Thoracic aorta (tissue), 2 donors: ENCODE measurements around the gene LPIN1. TPM values are rescaled to one million over a fixed set of nuclear protein-coding genes. Genes with fewer than 3 reads are reported as not detected.

ENCODE experiments used
- ATAC-seq: fragments of 150-250 bp; one replicate; pipeline ENCODE4 v1.8.0; 2017; ENCODE audit warnings: low read depth; ENCODE audit not compliant: insufficient number of reproducible peaks, low FRiP score
- DNase-seq: peaks from one replicate; pipeline ENCODE4 v3.0.0-alpha.2; 2020; ENCODE audit warnings: low spot score
- H3K27ac ChIP-seq, 2 donors: fragments of 200-600 bp; sonication (generic); 1 replicate in 1 of 2; 2 replicates in 1 of 2; pipeline ENCODE4 v1.5.1; 2016; ENCODE audit warnings: mild to moderate bottlenecking in 2 of 2, moderate library complexity in 2 of 2
- H3K27me3 ChIP-seq: fragments of 200-600 bp; sonication (generic); replicated peaks from 2 replicates; pipeline ENCODE4 v1.6.0; 2016; ENCODE audit warnings: mild to moderate bottlenecking; ENCODE audit not compliant: insufficient read depth
- H3K36me3 ChIP-seq: fragments of 200-600 bp; sonication (generic); one replicate; pipeline ENCODE4 v1.5.1; 2016
- H3K4me1 ChIP-seq, 2 donors: fragments of 200-600 bp; sonication (generic); 1 replicate in 1 of 2; 2 replicates in 1 of 2; pipeline versions ENCODE4 v1.5.1 to v1.6.0; 2016; ENCODE audit warnings: low read depth in 2 of 2, mild to moderate bottlenecking in 1 of 2; ENCODE audit not compliant: control insufficient read depth in 1 of 2
- H3K4me3 ChIP-seq: fragments of 200-600 bp; sonication (generic); 2 replicates; pipeline ENCODE4 v1.5.1; 2016; ENCODE audit warnings: mild to moderate bottlenecking
- H3K9me3 ChIP-seq: fragments of 200-600 bp; sonication (generic); 2 replicates; pipeline ENCODE4 v1.5.1; 2016
- total RNA-seq, 2 donors: library from RNA; depleted of rRNA; stranded (reverse); fragments of >200 nt; gene quantifications; one replicate each; pipeline versions ENCODE4 v1.1.0 to v1.2.3, GENCODE V29; 2016
- TF ChIP-seq, protein P1 (sequence below): fragments of 200-600 bp; sonication (generic); IDR thresholded peaks from one replicate; pipeline ENCODE4 v1.5.1; 2019; ENCODE audit warnings: antibody characterized with exemption

LPIN1 gene
- total RNA-seq, 2 donors from 2014 or later: 24.5 to 55.8 TPM

GRCh38 chr2:11778416-11778815 lies 32.0 kb downstream of the LPIN1 start:
- Histone ChIP-seq H3K27me3 (no peaks in the 10 kb centered on the region), H3K9me3 (no peaks in the 10 kb centered on the region), H3K36me3 (peaks cover 36% of the 10 kb centered on the region), H3K27ac (no peak overlapping the region), H3K4me3 (no peak overlapping the region), H3K4me1 (peaks cover 0 to 8% of the 10 kb centered on the region in 2 donors)
- ATAC-seq: no peak
- DNase-seq: no peak
- TF ChIP-seq, protein P1, sequence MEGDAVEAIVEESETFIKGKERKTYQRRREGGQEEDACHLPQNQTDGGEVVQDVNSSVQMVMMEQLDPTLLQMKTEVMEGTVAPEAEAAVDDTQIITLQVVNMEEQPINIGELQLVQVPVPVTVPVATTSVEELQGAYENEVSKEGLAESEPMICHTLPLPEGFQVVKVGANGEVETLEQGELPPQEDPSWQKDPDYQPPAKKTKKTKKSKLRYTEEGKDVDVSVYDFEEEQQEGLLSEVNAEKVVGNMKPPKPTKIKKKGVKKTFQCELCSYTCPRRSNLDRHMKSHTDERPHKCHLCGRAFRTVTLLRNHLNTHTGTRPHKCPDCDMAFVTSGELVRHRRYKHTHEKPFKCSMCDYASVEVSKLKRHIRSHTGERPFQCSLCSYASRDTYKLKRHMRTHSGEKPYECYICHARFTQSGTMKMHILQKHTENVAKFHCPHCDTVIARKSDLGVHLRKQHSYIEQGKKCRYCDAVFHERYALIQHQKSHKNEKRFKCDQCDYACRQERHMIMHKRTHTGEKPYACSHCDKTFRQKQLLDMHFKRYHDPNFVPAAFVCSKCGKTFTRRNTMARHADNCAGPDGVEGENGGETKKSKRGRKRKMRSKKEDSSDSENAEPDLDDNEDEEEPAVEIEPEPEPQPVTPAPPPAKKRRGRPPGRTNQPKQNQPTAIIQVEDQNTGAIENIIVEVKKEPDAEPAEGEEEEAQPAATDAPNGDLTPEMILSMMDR: no peak

GRCh38 chr2:11778923-11779757 lies 32.7 kb downstream of the LPIN1 start:
- TF ChIP-seq, protein P1: peak; percentile 99
- Histone ChIP-seq H3K27me3 (no peaks in the 10 kb centered on the region), H3K36me3 (peaks cover 28% of the 10 kb centered on the region), H3K4me3 (no peak overlapping the region), H3K9me3 (no peaks in the 10 kb centered on the region), H3K4me1 (peaks cover 0 to 8% of the 10 kb centered on the region in 2 donors), H3K27ac (no peak overlapping the region)
- ATAC-seq: no peak
- peak; percentile 17 for DNase-seq

DNA sequence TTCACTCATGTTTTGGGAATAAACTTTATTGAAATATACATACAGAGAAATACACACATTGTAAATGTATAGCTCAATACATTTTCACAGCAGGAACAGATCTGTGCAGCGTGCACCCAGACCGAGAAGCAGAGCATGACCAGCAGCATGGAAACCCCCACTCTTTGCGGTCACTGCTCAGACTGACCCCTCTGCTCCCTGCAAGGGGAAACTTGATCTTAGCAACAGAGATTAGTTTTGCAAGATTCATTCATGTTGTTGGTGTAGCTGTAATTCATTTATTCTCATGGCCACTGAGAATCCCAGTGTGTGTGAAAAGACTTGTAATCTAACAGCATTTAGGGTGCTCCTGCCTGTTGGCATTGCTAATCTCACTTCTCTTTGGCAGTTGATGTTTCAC lies 35.2 kb downstream of the LPIN1 start:
- DNase-seq (no peak), ATAC-seq (no peak)
- H3K36me3 ChIP-seq: peaks cover 27% of the 10 kb centered on the region
- H3K27me3 ChIP-seq: no peaks in the 10 kb centered on the region
- H3K4me3 ChIP-seq: no peak overlapping the region
- H3K9me3 ChIP-seq: no peaks in the 10 kb centered on the region
- H3K4me1 ChIP-seq: peaks cover 0 to 8% of the 10 kb centered on the region in 2 donors
- no peak overlapping the region for H3K27ac ChIP-seq
- TF ChIP-seq, protein P1: no peak

DNA sequence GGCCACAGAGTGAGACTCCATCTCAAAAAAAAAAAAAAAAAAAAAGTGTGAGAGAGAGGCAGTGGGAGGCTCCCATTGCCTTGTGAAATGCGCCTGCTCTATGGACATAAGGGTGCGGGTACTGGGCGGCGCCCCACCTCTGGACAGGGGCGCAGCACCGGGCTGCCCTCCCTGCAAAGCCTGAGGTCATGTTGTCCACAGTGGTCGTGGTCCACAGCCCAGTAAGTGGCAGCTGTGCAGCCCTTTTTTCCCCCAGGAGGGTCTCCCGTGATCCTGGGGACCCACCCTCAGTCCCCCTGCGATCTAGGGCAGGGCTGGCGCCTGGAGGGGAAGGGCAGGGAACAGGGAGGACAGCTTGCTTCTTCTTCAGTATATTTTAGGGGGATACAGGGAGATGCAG lies 37.8 kb downstream of the LPIN1 start:
- DNase-seq: no peak
- TF ChIP-seq, protein P1: no peak
- H3K9me3 ChIP-seq: no peaks in the 10 kb centered on the region
- no peak for ATAC-seq
- H3K27ac ChIP-seq: no peak overlapping the region
- H3K4me3 ChIP-seq: no peak overlapping the region
- H3K27me3 ChIP-seq: no peaks in the 10 kb centered on the region
- H3K36me3 ChIP-seq: peaks cover 48% of the 10 kb centered on the region
- H3K4me1 ChIP-seq: peaks cover 0 to 2% of the 10 kb centered on the region in 2 donors

- Histone ChIP-seq H3K4me3 (peak overlapping the region; percentile 65), H3K4me1 (no peaks in the 10 kb centered on the region), H3K27ac (no peak overlapping the region), H3K9me3 (no peaks in the 10 kb centered on the region), H3K27me3 (no peaks in the 10 kb centered on the region), H3K36me3 (peaks cover 45% of the 10 kb centered on the region)
- TF ChIP-seq, protein P1: peak; percentile 93
- no peak for DNase-seq
- no peak for ATAC-seq
These were observed 38.5 kb downstream of the LPIN1 start for GRCh38 chr2:11784747-11785610.
